Measurements from ENCODE around the gene MPPED2.

GRCh38 chr11:30465623-30466022, 120.5 kb downstream of the MPPED2 start:
- TF ChIP-seq, protein P1, sequence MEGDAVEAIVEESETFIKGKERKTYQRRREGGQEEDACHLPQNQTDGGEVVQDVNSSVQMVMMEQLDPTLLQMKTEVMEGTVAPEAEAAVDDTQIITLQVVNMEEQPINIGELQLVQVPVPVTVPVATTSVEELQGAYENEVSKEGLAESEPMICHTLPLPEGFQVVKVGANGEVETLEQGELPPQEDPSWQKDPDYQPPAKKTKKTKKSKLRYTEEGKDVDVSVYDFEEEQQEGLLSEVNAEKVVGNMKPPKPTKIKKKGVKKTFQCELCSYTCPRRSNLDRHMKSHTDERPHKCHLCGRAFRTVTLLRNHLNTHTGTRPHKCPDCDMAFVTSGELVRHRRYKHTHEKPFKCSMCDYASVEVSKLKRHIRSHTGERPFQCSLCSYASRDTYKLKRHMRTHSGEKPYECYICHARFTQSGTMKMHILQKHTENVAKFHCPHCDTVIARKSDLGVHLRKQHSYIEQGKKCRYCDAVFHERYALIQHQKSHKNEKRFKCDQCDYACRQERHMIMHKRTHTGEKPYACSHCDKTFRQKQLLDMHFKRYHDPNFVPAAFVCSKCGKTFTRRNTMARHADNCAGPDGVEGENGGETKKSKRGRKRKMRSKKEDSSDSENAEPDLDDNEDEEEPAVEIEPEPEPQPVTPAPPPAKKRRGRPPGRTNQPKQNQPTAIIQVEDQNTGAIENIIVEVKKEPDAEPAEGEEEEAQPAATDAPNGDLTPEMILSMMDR (IDR thresholded peaks at IDR 0.05), result no peak
- no peak for TF ChIP-seq POLR2A (IDR thresholded peaks at IDR 0.05)
